ENCODE measurements around the gene HAUS5.
"Not testable (repeated sequence)": the region's sequence is repeated elsewhere in the genome, so short reads cannot be mapped to it uniquely, and the experiment has no call there.

Gene HAUS5

DNA sequence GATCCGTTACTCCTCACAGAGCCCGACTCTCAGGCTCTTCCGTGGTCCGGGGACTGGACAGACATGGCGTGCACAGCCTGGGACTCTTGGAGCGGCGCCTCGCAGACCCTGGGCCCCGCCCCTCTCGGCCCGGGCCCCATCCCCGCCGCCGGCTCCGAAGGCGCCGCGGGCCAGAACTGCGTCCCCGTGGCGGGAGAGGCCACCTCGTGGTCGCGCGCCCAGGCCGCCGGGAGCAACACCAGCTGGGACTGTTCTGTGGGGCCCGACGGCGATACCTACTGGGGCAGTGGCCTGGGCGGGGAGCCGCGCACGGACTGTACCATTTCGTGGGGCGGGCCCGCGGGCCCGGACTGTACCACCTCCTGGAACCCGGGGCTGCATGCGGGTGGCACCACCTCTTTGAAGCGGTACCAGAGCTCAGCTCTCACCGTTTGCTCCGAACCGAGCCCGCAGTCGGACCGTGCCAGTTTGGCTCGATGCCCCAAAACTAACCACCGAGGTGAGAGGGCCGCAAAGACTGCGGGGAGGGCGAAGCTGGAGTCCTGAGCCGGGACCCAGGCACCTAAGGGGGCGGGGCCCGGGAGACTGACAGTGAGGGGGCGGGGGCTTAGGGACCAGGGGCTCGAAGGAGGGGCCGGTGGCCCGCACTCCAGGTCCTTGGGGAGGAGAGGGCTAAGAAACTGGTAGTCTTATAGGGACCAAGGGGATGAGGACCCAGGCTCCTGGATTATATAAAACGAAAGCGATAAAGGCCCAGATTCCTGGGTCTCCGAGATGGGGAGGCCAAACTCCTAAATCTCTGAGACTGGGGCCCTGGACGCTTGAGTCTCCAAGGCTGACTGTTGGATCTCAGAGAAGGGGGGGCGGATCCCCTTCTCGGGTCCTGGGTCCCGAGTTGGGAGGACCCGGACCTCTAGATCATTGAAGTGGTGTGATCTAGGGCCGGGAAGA lies 31.0 kb downstream of the HAUS5 start:
- peak; percentile 77 for DNase-seq

- peak; percentile 96 for DNase-seq
Observed at GRCh38 chr19:35644206-35644986, 31.9 kb downstream of the HAUS5 start.

DNA sequence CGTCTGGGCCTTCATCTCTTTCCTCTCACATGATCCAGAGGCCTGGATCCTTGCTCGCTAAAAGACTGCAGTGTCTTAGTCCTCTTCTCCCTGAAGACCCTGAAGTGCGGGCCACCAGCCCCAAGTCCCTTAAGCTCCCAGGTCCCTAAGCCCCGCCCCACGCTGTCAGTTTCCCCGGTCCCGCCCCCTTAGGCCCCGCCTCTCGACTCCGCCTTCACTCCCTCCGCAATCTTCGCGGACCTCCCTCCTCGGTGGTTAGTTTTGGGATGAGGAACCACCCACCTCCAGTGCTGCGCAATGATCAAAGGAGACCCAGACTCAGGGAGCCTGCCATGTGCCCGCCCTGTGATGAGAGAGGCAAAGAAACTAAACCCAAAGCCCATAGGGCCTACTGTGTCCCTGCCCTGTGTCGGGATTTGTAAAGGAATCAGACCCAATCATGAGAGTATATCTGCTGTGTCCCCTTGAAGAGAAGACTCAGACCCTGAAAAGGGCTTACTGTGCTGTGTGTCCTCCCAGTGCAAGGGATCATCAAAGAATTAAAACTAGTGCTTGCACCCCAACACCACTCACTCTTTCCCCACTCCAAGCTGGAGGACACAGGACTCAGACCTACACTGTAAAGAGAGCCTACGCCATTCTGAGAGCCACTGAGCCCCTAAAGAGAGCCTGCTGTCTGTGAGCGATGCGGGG lies 32.6 kb downstream of the HAUS5 start:
- peak; percentile 52 for DNase-seq

GRCh38 chr19:35645680-35646511 lies 33.4 kb downstream of the HAUS5 start:
- no peak for DNase-seq

DNA sequence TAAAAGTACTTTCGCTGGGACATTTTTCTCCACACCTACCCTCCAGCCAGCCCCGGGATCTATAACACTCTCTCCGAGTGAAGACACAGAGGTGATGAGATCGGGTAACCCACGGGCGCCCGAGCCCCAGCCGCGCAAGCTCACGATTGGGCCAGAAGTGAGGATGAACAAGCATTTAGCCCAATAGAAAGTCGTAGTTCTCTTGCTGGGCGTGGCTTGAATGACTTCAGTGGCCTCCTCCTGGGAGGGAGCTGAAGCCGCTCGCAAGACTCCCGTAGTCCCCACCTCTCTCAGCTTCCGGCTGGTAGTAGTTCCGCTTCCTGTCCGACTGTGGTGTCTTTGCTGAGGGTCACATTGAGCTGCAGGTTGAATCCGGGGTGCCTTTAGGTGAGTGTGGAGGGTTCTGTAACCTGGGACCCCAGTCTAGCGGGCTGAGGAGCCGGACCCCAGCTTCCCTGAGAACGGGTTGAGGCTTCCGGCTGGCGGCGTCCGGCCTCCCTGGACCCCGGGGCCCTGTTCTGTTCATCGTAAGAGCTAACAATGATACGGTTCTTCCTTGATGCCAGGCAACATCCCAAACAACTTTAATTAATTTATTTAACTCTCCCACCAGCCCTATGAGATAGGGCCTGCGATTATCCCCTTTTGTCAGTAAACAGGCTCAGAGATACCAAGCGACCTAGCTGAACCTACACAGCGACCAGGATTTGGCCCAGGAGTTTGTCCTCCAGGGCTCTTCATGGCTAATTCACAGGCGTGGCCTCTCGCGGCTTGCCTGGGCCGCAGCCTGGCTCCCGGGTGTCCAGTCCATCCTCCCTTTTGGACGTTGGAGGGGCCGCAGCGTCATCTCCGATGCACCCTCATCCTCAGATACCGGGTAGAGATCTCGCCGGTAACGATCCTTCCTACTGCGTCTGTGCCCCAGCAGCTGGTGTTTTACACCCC lies 35.8 kb downstream of the HAUS5 start, which contains the start of gene COX6B1:
Gene COX6B1 (plus strand): TSS at position 307 of the 945 bp plus-strand sequence. CDS start 2,921 bp downstream, outside the sequence.
- DNase-seq: peak; percentile 87

GRCh38 chr19:35650581-35650980 lies 38.0 kb downstream of the HAUS5 start:
- no peak for DNase-seq

DNA sequence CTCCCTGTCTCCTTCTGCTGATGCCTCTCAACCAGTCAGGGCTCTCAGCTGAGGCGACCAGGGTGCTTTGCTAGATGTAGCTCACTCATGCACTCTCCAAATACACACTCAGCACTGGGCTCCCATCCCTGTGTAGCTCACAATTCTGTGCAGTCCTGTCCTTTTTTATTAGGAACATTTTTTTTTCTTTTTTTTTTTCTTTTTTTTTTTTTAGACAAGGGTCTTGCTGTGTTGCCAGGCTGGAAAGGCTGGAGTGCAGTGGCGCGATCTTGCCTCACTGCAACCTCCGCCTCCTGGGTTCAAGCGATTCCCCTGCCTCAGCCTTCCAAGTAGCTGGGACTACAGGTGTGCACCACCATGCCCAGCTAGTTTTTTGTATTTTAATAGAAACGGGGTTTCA lies 42.3 kb downstream of the HAUS5 start:
- not testable (repeated sequence) for DNase-seq

DNA sequence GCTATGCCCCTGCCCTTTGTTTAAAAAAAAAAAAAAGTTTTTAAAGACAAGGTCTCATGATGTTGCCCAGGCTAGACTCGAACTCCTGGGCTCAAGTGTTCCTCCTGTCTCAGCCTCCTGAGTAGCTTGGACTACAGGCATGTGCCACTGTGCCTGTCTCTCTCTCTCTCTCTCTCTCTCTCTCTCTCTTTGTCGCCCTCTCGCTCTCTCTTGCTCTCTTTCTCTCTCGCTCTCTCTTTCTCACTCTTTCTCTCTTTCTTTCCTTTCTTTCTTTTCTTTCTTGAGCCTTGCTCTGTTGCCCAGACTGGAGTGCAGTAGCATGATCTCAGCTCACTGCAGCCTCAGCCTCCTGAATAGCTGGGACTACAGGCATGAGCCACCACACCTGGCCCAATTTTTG lies 43.1 kb downstream of the HAUS5 start:
- no peak for DNase-seq

- DNase-seq: no peak
Observed at GRCh38 chr19:35656700-35657099, 44.2 kb downstream of the HAUS5 start.

GRCh38 chr19:35657904-35658700 lies 45.6 kb downstream of the HAUS5 start:
- no peak for DNase-seq

DNA sequence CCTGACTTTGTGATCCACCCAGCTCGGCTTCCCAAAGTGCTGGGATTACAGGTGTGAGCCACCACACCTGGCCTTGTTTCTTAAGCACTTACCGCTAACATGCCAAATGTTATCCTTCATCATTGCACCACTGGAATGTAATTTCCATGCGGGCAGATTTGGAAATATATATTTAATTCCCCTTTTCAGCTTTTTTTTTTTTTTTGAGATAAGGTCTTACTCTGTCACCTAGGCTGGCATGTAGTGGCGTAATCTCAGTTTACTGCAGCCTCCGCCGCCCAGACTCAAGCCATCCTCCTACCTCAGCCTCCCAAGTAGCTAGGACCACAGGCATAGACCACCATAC lies 49.4 kb downstream of the HAUS5 start:
- DNase-seq: no peak

DNA sequence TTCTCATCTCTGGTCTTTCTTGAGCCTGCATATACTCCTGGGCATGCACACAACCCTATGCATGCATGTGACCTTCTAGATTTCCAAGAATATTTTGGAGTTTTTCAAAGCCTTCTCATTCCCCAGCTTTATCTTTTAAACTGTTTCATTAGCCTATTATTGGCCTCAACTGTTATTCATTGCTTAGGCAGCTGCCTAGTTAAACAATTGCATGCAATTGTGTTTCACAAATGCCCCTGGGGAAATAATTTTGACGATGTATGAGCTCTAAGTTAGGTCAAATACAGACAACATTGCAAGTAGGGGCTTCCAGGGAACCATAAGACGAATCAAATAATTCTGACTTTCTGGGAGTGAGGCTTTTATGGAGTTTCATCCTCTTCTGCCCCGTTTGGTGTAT lies 51.4 kb downstream of the HAUS5 start:
- no peak for DNase-seq

DNA sequence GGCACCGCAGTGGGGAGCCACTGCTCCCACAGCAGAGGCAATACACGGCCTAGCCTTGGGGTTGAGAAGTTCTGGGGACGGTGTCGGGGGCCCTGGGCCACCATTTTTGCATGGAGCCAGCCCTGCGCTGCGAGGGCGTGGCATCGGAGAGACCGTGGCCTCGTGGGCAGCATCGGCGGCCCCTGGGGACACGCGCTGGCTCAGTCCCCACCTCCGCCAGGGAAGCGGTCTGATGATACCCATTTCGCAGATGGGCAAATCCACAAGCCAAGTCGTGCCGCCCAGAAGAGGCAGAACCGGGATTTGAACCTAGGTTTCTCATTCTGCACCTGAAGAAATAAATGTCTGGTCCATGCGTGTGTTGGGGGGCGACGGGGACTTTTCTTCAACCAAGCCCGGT lies 52.6 kb downstream of the HAUS5 start:
- no peak for DNase-seq

DNA sequence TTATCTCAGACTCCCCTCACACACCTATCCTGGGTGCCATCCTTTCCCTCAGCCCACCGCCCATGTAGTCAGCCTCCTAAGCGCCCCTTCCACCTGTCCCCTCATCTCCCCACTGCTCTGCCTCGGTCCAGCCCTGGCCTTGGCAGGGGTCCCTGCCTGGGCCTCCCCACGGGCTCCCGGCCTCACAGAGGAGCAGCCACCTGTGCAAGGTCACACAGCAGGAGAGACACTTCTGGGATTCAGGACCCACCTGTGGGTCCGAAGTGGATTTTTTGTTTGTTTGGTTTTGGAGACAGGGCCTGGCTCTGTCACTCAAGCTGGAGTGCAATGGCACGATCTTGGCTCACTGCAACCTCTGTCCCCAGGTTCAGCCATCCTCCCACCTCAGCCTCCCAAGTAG lies 53.1 kb downstream of the HAUS5 start:
- DNase-seq: no peak

- DNase-seq: no peak
Observed at GRCh38 chr19:35666251-35666913, 53.8 kb downstream of the HAUS5 start, which contains the start of gene UPK1A. Gene UPK1A, plus strand, starts transcription at chr19:35666517. Its CDS starts 296 bp downstream, at chr19:35666813.

DNA sequence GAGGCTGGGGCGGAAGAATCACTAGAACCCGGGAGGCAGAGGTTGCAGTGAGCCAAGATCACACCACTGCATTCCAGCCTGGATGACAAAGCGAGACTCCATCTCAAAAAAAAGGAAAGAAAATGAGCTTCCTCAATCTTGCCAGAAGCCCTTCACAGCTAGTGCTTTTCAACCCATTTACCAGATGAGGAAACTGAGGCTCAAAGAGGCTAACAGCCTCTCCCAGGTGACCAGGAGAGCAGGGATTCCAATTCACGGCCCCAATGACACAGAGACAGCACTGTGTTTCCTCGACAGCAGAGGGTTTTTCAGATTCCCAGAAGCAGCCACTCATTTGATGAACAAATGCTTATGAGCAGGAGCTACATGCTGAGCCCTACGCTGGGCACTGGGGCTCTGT lies 57.0 kb downstream of the HAUS5 start:
- DNase-seq: no peak

DNA sequence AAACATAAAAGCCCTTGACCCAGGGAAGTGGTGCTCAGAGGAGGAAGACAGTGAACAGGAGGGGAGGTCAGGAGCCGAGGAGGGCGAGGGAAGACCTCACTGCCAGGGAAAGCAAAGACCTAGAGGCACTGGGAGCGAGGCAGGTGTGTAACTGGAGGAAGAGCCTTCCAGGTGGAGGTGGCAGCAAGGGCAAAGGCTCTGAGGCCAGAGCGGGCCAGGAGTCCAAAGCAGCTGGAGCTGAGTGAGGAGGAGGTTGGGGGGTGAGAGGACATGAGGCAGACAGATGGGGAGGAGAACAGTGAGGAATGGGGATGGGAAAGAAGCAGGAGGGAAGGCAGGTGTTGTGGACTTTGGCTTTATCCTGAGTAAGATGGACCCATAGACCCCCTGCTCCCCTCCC lies 57.4 kb downstream of the HAUS5 start:
- DNase-seq: no peak

DNA sequence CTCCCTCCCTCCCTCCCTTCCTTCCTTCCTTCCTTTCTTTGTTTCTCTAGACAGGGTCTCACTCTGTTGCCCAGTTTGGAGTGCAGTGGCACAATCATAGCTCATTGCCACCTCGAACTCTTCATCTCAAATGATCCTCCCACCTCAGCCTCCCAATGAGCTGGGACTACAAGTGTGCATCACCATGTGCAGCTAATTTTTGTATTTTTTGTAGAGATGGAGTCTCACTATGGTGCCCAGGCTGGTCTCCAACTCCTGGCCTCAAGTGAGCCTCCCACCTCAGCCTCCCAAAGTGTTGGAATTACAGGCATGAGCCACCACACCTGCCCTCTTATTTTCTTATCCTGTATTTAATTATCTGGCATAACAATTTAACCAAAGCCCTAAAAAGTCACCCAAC lies 58.2 kb downstream of the HAUS5 start:
- DNase-seq: no peak

DNA sequence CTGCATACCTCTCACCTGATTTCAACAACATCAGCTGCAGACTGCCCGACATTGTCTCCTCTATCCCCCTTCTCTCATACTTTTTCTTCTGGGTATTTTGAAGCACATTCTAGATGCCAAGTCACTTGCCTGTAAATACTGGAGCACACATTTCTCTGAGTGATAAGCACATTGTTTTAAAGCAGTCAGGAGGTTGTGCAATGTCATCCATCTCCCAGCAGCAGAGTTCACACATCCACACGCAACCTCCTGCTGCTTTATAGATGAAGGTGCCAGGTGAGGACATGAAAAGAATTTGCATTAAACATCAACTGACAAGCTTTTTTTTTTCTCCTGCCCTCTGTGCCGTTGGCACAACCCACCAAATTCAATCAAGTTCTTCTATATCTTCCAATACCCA lies 59.3 kb downstream of the HAUS5 start:
- DNase-seq: no peak
